HepG2 (cell line): ENCODE results near the gene CCNYL1. TPM values are rescaled to one million over a fixed set of nuclear protein-coding genes. Genes with fewer than 3 reads are reported as not detected.

Source experiments
- ARID2 ChIP-seq: sonication (generic); formaldehyde crosslinking; IDR thresholded peaks from 2 replicates; pipeline ENCODE4 v1.8.1; 2022; ENCODE audit warnings: mild to moderate bottlenecking, missing genetic modification reagents, borderline replicate concordance
- ATF7-NPFF ChIP-seq: sonication (generic); formaldehyde crosslinking; IDR thresholded peaks from 2 replicates; pipeline ENCODE4 v1.8.1; 2023; ENCODE audit warnings: mild to moderate bottlenecking, low read depth, missing genetic modification reagents, moderate library complexity
- CBX2 ChIP-seq, 2 experiments: fragments of 200-600 bp in 1 of 2; sonication (generic); formaldehyde crosslinking in 1 of 2; IDR thresholded peaks; 2 replicates each; pipeline versions ENCODE4 v1.7.0 to v1.8.1; 2018 to 2022; ENCODE audit warnings: low read depth in 2 of 2, low read length in 1 of 2, mild to moderate bottlenecking in 1 of 2, missing genetic modification reagents in 1 of 2
- CREM ChIP-seq, 2 experiments: sonication (generic) in 1 of 2; formaldehyde crosslinking in 1 of 2; IDR thresholded peaks; 2 replicates each; pipeline versions ENCODE4 v1.4.0 to v1.6.1; 2016 to 2020; ENCODE audit warnings: antibody characterized with exemption in 1 of 2, mild to moderate bottlenecking in 1 of 2, missing genetic modification reagents in 1 of 2
- ELF1 ChIP-seq: sonication (generic); formaldehyde crosslinking; IDR thresholded peaks from 2 replicates; pipeline ENCODE4 v1.4.0; 2020; ENCODE audit warnings: missing genetic modification reagents
- FOXK1 ChIP-seq: sonication (generic); formaldehyde crosslinking; IDR thresholded peaks from 2 replicates; pipeline ENCODE4 v1.4.0; 2020; ENCODE audit warnings: low read depth, missing genetic modification reagents, borderline replicate concordance
- HMG20A ChIP-seq: IDR thresholded peaks from 2 replicates; pipeline ENCODE4 v1.6.1; 2016; ENCODE audit warnings: borderline replicate concordance
- MAFF ChIP-seq: IDR thresholded peaks from 2 replicates; pipeline ENCODE4 v1.6.1; 2011; ENCODE audit warnings: low read depth, low read length, improper control_type of control experiment
- MED1 ChIP-seq: sonication (generic); formaldehyde crosslinking; IDR thresholded peaks from 2 replicates; pipeline ENCODE4 v1.4.0; 2020; ENCODE audit warnings: missing genetic modification reagents
- MIER2 ChIP-seq: IDR thresholded peaks from 2 replicates; pipeline ENCODE4 v1.6.1; 2016; ENCODE audit warnings: missing biosample characterization, missing genetic modification reagents
- NCOA1 ChIP-seq: sonication (generic); formaldehyde crosslinking; IDR thresholded peaks from 2 replicates; pipeline ENCODE4 v1.9.0; 2021; ENCODE audit warnings: missing genetic modification reagents
- NR2F2 ChIP-seq: IDR thresholded peaks from 2 replicates; pipeline ENCODE4 v1.6.1; 2012; ENCODE audit warnings: low read depth, inconsistent platforms, borderline replicate concordance
- RAD21 ChIP-seq: fragments of 450-650 bp; formaldehyde crosslinking; IDR thresholded peaks from 2 replicates; pipeline ENCODE4 v1.5.0; 2020; ENCODE audit warnings: mild to moderate bottlenecking
- STAG1 ChIP-seq: sonication (generic); formaldehyde crosslinking; IDR thresholded peaks from 2 replicates; pipeline ENCODE4 v1.4.0; 2020; ENCODE audit warnings: missing genetic modification reagents
- TOPORS ChIP-seq: sonication (generic); formaldehyde crosslinking; IDR thresholded peaks from 2 replicates; pipeline ENCODE4 v1.8.0; 2023; ENCODE audit warnings: mild to moderate bottlenecking, missing genetic modification reagents
- XRCC5 ChIP-seq: fragments of 200-400 bp; formaldehyde crosslinking; optimal IDR thresholded peaks from 2 replicates; pipeline ENCODE3; 2017; ENCODE audit warnings: mild to moderate bottlenecking, low read length
- ZNF20 ChIP-seq: sonication (generic); formaldehyde crosslinking; IDR thresholded peaks from 2 replicates; pipeline ENCODE4 v1.4.0; 2020; ENCODE audit warnings: mild to moderate bottlenecking, moderate library complexity, missing genetic modification reagents
- ZNF292 ChIP-seq: sonication (generic); formaldehyde crosslinking; IDR thresholded peaks from 2 replicates; pipeline ENCODE4 v1.8.1; 2022; ENCODE audit warnings: mild to moderate bottlenecking, low read depth, missing genetic modification reagents, borderline replicate concordance
- ZNF329 ChIP-seq: sonication (generic); formaldehyde crosslinking; IDR thresholded peaks from 2 replicates; pipeline ENCODE4 v1.9.0; 2021; ENCODE audit warnings: low read depth, mild to moderate bottlenecking, missing genetic modification reagents
- ZNF530 ChIP-seq: sonication (generic); formaldehyde crosslinking; IDR thresholded peaks from 2 replicates; pipeline ENCODE4 v1.5.0; 2020; ENCODE audit warnings: low read depth, mild to moderate bottlenecking, missing genetic modification reagents
- ZNF598 ChIP-seq: sonication (generic); formaldehyde crosslinking; IDR thresholded peaks from 2 replicates; pipeline ENCODE4 v1.5.1; 2020; ENCODE audit warnings: mild to moderate bottlenecking, missing genetic modification reagents, borderline replicate concordance
- polyA plus RNA-seq, 8 experiments: library from polyadenylated mRNA; depleted of rRNA in 3 of 8; stranded (reverse) in 7 of 8; unstranded in 1 of 8; fragments of >200 nt; fragmentation: Illumina TruSeq in 4 of 8; extraction: Trizol in 4 of 8; gene quantifications; 2 replicates each; pipeline versions ENCODE4 v1.2.1 to v1.2.3, GENCODE V29; 2011 to 2016; ENCODE audit warnings: low read depth in 4 of 8, missing spikeins in 1 of 8, mixed read lengths in 1 of 8; ENCODE audit not compliant: insufficient read depth in 1 of 8
- total RNA-seq, 5 experiments: library from RNA; depleted of rRNA; stranded (reverse); fragments of >200 nt; fragmentation: Illumina TruSeq; extraction: Trizol; gene quantifications; 2 replicates each; pipeline ENCODE4 v1.2.3, GENCODE V29; 2016; ENCODE audit warnings: low read depth in 1 of 5
- TF ChIP-seq, protein P1 (sequence below): sonication (generic); formaldehyde crosslinking; IDR thresholded peaks from 2 replicates; pipeline ENCODE4 v1.5.0; 2020; ENCODE audit warnings: mild to moderate bottlenecking, missing genetic modification reagents
- TF ChIP-seq, protein P2 (sequence below): sonication (generic); formaldehyde crosslinking; IDR thresholded peaks from 2 replicates; pipeline ENCODE4 v1.4.0; 2020; ENCODE audit warnings: mild to moderate bottlenecking, missing genetic modification reagents
- TF ChIP-seq, protein P3 (sequence below): sonication (generic); formaldehyde crosslinking; IDR thresholded peaks from 2 replicates; pipeline ENCODE4 v1.9.0; 2022; ENCODE audit warnings: low read depth, missing genetic modification reagents

CCNYL1 gene
- total and polyA plus RNA-seq, 2 of the 13 experiments (the other 11 are each of a cell fraction or from before 2014, with no cell fraction given) = 12.5 to 16.2 TPM

DNA sequence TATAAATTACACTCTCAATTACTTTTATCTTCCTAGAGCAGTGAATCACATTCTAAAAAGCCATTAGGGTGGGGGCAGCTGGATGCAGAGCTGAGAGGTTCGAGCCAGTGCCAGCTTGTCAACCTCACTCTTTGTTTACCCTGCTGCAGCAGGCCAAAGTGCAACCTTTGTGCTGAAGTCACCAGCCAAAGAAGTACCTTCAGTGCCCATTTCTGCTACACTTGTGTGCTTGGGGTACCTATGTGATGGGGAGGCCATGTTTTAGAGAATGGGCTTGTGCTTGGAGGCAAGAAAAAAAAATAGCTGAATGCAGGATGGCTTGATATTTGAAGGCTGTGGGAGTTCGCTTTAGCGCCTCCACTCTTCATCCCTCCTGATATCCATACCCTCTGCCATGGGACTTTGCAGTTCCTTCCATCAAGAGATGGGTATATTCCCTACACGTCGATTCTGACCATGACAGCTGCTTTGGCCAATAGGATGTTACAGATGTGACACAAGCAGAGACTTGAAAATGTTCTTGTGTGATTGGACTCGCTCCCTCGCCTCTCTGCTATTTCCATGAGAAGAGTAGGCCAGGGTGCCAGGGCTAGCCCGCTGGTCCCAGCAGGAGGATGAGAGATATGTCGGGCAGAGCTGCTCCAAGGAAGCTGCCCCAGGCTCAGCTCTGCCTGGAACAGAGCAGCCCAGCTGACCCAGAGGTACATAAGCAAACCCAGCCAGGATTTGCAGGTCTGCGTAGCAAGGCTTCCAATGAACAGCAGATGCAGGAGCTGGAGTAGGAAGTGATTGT, 71.0 kb downstream of the CCNYL1 start (continued):
- TF ChIP-seq ZNF530 (CRISPR knock-in tag) = no peak
- TF ChIP-seq CBX2 (IDR thresholded peaks at IDR 0.05; ENCODE audit: low read depth, low read length) = no peak
- no peak for TF ChIP-seq CBX2 (CRISPR knock-in tag; IDR thresholded peaks at IDR 0.05; ENCODE audit: low read depth)
- TF ChIP-seq RAD21 = peak; percentile 21; the same call in 1 of the 2 replicates
- TF ChIP-seq, protein P1, sequence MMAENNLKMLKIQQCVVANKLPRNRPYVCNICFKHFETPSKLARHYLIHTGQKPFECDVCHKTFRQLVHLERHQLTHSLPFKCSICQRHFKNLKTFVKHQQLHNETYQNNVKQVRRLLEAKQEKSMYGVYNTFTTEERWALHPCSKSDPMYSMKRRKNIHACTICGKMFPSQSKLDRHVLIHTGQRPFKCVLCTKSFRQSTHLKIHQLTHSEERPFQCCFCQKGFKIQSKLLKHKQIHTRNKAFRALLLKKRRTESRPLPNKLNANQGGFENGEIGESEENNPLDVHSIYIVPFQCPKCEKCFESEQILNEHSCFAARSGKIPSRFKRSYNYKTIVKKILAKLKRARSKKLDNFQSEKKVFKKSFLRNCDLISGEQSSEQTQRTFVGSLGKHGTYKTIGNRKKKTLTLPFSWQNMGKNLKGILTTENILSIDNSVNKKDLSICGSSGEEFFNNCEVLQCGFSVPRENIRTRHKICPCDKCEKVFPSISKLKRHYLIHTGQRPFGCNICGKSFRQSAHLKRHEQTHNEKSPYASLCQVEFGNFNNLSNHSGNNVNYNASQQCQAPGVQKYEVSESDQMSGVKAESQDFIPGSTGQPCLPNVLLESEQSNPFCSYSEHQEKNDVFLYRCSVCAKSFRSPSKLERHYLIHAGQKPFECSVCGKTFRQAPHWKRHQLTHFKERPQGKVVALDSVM (CRISPR knock-in tag) = no peak
- no peak for TF ChIP-seq ZNF598
- peak; percentile 94 for TF ChIP-seq XRCC5
- 0 out of 2 replicates have a peak, but pooled peaks have one; percentile 12 for TF ChIP-seq STAG1
- no peak for TF ChIP-seq ZNF20 (CRISPR knock-in tag)
- TF ChIP-seq ZNF292 = peak; percentile 89; the same call in 1 of the 2 replicates
- TF ChIP-seq ZNF329 (CRISPR knock-in tag) = no peak
- TF ChIP-seq TOPORS (CRISPR knock-in tag) = no peak
- no peak for TF ChIP-seq NCOA1 (CRISPR knock-in tag)
- peak; percentile 43; the same call in 1 of the 2 replicates for TF ChIP-seq CREM (IDR thresholded peaks at IDR 0.05)
- no peak for TF ChIP-seq CREM (CRISPR knock-in tag; IDR thresholded peaks at IDR 0.05)
- TF ChIP-seq, protein P2, sequence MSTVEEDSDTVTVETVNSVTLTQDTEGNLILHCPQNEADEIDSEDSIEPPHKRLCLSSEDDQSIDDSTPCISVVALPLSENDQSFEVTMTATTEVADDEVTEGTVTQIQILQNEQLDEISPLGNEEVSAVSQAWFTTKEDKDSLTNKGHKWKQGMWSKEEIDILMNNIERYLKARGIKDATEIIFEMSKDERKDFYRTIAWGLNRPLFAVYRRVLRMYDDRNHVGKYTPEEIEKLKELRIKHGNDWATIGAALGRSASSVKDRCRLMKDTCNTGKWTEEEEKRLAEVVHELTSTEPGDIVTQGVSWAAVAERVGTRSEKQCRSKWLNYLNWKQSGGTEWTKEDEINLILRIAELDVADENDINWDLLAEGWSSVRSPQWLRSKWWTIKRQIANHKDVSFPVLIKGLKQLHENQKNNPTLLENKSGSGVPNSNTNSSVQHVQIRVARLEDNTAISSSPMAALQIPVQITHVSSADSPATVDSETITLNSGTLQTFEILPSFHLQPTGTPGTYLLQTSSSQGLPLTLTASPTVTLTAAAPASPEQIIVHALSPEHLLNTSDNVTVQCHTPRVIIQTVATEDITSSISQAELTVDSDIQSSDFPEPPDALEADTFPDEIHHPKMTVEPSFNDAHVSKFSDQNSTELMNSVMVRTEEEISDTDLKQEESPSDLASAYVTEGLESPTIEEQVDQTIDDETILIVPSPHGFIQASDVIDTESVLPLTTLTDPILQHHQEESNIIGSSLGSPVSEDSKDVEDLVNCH (CRISPR knock-in tag) = no peak
- peak; percentile 30; the same call in 1 of the 2 replicates for TF ChIP-seq ELF1 (CRISPR knock-in tag)
- peak; percentile 80 for TF ChIP-seq MIER2 (CRISPR knock-in tag)
- TF ChIP-seq FOXK1 (CRISPR knock-in tag) = peak; percentile 86; the same call in 1 of the 2 replicates
- TF ChIP-seq MED1 (CRISPR knock-in tag) = peak; percentile 59; the same call in 1 of the 2 replicates
- peak; percentile 35; the same call in 1 of the 2 replicates for TF ChIP-seq ATF7-NPFF (CRISPR knock-in tag)
- TF ChIP-seq, protein P3, sequence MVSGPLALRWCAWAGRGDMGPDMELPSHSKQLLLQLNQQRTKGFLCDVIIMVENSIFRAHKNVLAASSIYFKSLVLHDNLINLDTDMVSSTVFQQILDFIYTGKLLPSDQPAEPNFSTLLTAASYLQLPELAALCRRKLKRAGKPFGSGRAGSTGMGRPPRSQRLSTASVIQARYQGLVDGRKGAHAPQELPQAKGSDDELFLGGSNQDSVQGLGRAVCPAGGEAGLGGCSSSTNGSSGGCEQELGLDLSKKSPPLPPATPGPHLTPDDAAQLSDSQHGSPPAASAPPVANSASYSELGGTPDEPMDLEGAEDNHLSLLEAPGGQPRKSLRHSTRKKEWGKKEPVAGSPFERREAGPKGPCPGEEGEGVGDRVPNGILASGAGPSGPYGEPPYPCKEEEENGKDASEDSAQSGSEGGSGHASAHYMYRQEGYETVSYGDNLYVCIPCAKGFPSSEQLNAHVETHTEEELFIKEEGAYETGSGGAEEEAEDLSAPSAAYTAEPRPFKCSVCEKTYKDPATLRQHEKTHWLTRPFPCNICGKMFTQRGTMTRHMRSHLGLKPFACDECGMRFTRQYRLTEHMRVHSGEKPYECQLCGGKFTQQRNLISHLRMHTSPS (CRISPR knock-in tag) = peak; percentile 98
- TF ChIP-seq NR2F2 = no peak
- TF ChIP-seq ARID2 = no peak
- peak; percentile 82; the same call in 1 of the 2 replicates for TF ChIP-seq HMG20A
- no peak for TF ChIP-seq MAFF
